HepG2 (cell line): ENCODE measurements around the gene CCNYL1. TPM values are rescaled to one million over a fixed set of nuclear protein-coding genes. Genes with fewer than 3 reads are reported as not detected.

Source experiments
- DZIP1 ChIP-seq: sonication (generic); formaldehyde crosslinking; IDR thresholded peaks from 2 replicates; pipeline ENCODE4 v1.5.0; 2020; ENCODE audit warnings: mild to moderate bottlenecking, missing genetic modification reagents
- FOSL1 ChIP-seq: sonication (generic); formaldehyde crosslinking; IDR thresholded peaks from 2 replicates; pipeline ENCODE4 v1.9.0; 2021; ENCODE audit warnings: missing genetic modification reagents, borderline replicate concordance
- HES4 ChIP-seq: sonication (generic); formaldehyde crosslinking; IDR thresholded peaks from 2 replicates; pipeline ENCODE4 v1.9.0; 2021; ENCODE audit warnings: mild to moderate bottlenecking, missing genetic modification reagents, borderline replicate concordance
- KLF11 ChIP-seq: IDR thresholded peaks from 2 replicates; pipeline ENCODE4 v1.6.1; 2016; ENCODE audit warnings: missing compliant biosample characterization
- NFIB ChIP-seq: sonication (generic); formaldehyde crosslinking; IDR thresholded peaks from 2 replicates; pipeline ENCODE4 v1.9.0; 2021; ENCODE audit warnings: missing genetic modification reagents, mild to moderate bottlenecking, borderline replicate concordance
- NR3C1 ChIP-seq: sonication (generic); formaldehyde crosslinking; IDR thresholded peaks from 2 replicates; pipeline ENCODE4 v1.4.0; 2020; ENCODE audit warnings: missing genetic modification reagents
- THAP8 ChIP-seq: sonication (generic); formaldehyde crosslinking; IDR thresholded peaks from 2 replicates; pipeline ENCODE4 v1.5.1; 2020; ENCODE audit warnings: missing genetic modification reagents, mild to moderate bottlenecking, borderline replicate concordance
- TOE1 ChIP-seq: sonication (generic); formaldehyde crosslinking; IDR thresholded peaks from 2 replicates; pipeline ENCODE4 v1.4.0; 2020; ENCODE audit warnings: mild to moderate bottlenecking, missing genetic modification reagents
- USF2 ChIP-seq, 2 experiments: sonication (generic) in 1 of 2; formaldehyde crosslinking in 1 of 2; IDR thresholded peaks; 2 replicates each; pipeline versions ENCODE4 v1.5.1 to v1.6.1; 2011 to 2020; ENCODE audit warnings: borderline replicate concordance in 1 of 2, low read depth in 1 of 2, low read length in 1 of 2, mild to moderate bottlenecking in 1 of 2, missing genetic modification reagents in 1 of 2, moderate library complexity in 1 of 2
- ZNF180 ChIP-seq: sonication (generic); formaldehyde crosslinking; IDR thresholded peaks from 2 replicates; pipeline ENCODE4 v1.4.0; 2020; ENCODE audit warnings: low read depth, missing genetic modification reagents, borderline replicate concordance
- ZNF710 ChIP-seq: sonication (generic); formaldehyde crosslinking; IDR thresholded peaks from 2 replicates; pipeline ENCODE4 v1.5.0; 2020; ENCODE audit warnings: mild to moderate bottlenecking, missing genetic modification reagents, borderline replicate concordance
- ZSCAN29 ChIP-seq: sonication (generic); formaldehyde crosslinking; conservative IDR thresholded peaks from 2 replicates; pipeline ENCODE4 v1.4.0; 2020; ENCODE audit warnings: mild to moderate bottlenecking, missing genetic modification reagents
- ZSCAN31 ChIP-seq: sonication (generic); formaldehyde crosslinking; IDR thresholded peaks from 2 replicates; pipeline ENCODE4 v1.5.0; 2020; ENCODE audit warnings: low read depth, mild to moderate bottlenecking, missing genetic modification reagents
- polyA plus RNA-seq, 8 experiments: library from polyadenylated mRNA; depleted of rRNA in 3 of 8; stranded (reverse) in 7 of 8; unstranded in 1 of 8; fragments of >200 nt; fragmentation: Illumina TruSeq in 4 of 8; extraction: Trizol in 4 of 8; gene quantifications; 2 replicates each; pipeline versions ENCODE4 v1.2.1 to v1.2.3, GENCODE V29; 2011 to 2016; ENCODE audit warnings: low read depth in 4 of 8, missing spikeins in 1 of 8, mixed read lengths in 1 of 8; ENCODE audit not compliant: insufficient read depth in 1 of 8
- total RNA-seq, 5 experiments: library from RNA; depleted of rRNA; stranded (reverse); fragments of >200 nt; fragmentation: Illumina TruSeq; extraction: Trizol; gene quantifications; 2 replicates each; pipeline ENCODE4 v1.2.3, GENCODE V29; 2016; ENCODE audit warnings: low read depth in 1 of 5
- TF ChIP-seq, protein P1 (sequence below): IDR thresholded peaks from 2 replicates; pipeline ENCODE4 v1.6.1; 2018; ENCODE audit warnings: missing genetic modification reagents, mild to moderate bottlenecking, missing compliant biosample characterization

The CCNYL1 gene
- total and polyA plus RNA-seq, 2 of the 13 experiments (the other 11 are each of a cell fraction or from before 2014, with no cell fraction given) = 12.5 to 16.2 TPM

DNA sequence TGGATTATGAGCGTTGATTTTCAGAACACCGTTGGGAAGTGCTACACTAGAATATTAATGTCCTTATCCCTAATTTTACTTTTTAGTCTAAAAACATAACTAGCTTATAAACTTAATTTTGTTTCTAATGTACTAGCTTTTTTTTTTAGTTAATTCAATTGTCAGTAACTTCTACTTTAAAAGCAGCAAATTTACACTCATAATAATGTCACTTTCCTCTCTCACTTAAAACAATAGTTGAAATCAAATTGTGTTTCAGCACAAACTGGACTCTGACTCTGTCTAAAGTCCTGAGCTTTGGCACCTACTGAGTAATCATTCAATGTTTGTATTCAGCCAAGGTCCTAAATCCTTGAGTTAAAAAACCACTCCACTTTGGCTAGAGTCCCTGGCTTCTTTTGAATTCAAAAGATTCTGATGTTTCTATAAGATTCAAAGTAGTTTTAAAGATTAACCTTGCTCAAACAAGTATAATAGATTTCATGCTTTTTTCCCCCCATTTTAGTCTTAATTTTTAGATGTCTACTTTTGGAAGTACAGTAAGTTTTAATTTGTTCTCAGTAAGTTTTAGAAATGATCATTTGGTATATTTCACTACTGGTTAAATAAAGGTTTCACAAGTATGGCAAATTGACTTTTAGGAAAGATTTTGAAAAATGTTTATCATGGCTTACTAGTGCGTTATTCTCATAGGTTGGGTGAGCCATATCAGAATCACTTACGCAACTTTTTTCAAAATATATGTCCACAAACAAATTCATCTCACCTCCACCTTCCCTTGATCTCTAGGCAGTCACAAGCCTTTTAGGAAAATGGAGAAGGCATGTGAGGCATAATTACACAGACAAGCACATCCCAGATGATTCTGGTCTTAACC lies 23.4 kb downstream of the CCNYL1 start (continued):
- TF ChIP-seq USF2 (IDR thresholded peaks at IDR 0.05; ENCODE audit: low read depth, low read length) (no peak), USF2 (CRISPR knock-in tag; IDR thresholded peaks at IDR 0.05; ENCODE audit: borderline replicate concordance) (no peak), ZNF710 (CRISPR knock-in tag) (no peak), NFIB (CRISPR knock-in tag) (no peak), KLF11 (no peak), ZNF180 (CRISPR knock-in tag) (no peak), HES4 (CRISPR knock-in tag) (no peak), THAP8 (CRISPR knock-in tag) (no peak), DZIP1 (CRISPR knock-in tag) (no peak), ZSCAN29 (CRISPR knock-in tag) (0 out of 2 replicates have a peak, but pooled peaks have one; percentile 10), ZSCAN31 (no peak), FOSL1 (CRISPR knock-in tag) (no peak), NR3C1 (CRISPR knock-in tag) (no peak), TOE1 (CRISPR knock-in tag) (no peak)
- TF ChIP-seq, protein P1, sequence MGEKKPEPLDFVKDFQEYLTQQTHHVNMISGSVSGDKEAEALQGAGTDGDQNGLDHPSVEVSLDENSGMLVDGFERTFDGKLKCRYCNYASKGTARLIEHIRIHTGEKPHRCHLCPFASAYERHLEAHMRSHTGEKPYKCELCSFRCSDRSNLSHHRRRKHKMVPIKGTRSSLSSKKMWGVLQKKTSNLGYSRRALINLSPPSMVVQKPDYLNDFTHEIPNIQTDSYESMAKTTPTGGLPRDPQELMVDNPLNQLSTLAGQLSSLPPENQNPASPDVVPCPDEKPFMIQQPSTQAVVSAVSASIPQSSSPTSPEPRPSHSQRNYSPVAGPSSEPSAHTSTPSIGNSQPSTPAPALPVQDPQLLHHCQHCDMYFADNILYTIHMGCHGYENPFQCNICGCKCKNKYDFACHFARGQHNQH (CRISPR knock-in tag) = no peak
